Stimulated activated CD4-positive, alpha-beta T cell treated with anti-CD3 and anti-CD28 coated beads, TNF-alpha, amount 100 ng/mL, for 1 hour (primary cell): ENCODE results near the gene C1QL1.

Experiments used
- DNase-seq, 3 donors: peaks; one replicate each; pipeline ENCODE4 v3.0.0-alpha.2; 2020; ENCODE audit warnings: low read depth in 3 of 3, low spot score in 1 of 3

The C1QL1 gene

DNA sequence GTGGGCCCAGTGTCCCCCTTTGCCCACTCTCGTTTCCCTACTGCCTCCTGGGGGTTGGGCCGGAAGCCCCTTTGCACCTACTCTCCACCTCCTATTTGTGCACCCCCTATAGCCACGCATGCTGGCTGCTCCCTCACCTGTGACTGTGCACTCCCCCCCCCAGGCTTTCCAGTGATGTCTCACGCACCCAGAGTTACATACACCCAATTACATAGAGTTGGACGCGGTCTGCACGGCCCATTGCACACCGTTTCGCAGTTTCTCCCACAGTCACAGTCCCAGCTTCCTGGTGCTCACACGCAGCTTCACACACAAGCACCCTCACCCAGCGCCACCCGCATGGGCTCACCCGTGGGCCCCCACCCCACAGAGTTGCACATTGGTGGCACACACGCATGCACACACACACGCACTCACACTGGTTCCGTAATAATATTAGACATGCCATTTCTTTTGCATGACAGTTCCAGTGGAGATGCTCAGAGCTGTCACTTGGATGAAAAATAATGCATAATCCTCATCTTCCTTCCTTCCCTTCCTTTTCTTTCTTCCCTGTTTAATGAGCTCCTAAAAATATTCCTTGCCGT, 21.5 kb upstream of the C1QL1 start:
- DNase-seq = no peak

GRCh38 chr17:44988044-44988942, 20.2 kb upstream of the C1QL1 start:
- no peak for DNase-seq

DNA sequence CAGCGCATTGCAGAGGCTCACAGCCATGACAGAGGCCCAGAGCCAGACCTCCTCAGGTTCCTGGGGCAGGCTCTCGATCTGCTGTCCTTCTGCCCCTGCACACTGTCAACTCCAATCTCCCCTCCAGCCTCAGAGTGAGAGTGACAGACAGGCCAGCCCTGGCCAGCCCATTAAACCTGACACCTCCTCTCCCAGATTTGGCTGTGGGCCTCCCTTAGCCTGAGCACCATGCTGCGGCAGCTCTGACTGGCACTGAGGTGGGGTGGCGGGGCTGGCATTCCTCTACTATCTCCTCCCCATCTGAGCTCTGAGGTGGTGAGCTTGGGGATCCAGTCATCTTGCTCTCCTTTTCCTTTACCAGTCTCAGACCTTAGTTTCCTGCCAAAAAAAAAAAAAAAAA, 15.5 kb upstream of the C1QL1 start:
- no peak for DNase-seq

DNA sequence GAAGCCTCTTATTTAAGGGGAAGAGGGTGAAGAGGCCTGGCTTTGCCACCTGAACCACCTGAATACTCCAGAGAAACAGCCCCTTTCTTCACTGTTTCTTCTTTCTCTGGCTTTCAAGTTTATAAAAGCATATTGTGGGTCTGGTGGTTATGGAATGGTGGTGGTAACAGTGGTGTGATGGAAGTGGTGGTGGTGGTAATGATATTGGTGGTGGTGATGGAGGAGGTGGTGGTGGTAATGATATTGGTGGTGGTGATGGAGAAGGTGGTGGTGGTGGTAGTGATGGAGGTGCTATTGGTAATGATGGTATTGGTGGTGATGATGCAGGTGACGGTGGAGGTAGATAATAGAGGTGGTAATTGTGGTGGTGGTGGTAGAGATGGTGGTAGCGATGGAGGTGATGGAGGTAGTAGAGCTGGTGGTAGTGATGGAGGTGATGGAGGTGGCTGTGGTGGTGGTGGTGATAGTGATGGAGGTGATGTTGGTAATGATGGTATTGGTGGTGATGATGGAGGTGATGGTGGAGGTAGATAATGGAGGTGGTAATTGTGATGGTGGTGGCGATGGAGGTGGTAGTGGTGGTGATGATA, 14.1 kb upstream of the C1QL1 start:
- no peak for DNase-seq

DNA sequence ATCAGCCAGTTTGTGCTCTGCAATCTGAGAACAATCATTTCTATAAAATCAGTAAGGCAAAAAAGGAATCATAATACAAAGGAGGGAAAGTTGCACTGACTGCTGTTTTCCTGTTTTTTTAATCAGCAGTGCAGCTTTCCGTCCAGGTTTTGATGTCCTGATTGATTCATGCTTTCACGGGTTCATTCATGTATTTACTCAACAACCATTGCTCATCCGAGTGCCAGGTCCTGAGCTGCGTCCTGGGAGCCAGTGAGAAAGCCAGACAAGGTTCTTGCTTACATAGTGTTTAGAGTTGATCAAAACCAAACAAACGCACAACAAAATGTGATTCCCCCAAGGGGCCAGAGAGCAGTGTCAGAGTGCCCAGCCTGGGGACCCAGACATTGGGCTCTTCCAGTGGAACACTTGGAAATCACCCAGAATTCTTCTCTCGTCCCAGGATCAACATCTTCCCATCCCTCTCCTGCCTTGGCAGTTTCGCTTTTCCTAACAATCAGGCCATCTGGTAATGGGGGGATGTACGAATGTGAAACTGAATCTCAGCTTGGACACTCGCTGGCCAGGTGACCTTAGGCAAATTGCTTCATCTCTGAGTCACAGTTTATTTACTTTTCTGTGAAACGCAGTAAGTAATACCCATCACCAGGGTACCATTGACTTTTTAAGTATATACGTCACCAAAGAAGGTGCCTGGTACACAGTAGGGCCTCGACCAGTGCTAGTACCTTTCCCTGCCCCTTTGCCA, 13.3 kb upstream of the C1QL1 start:
- DNase-seq = no peak

DNA sequence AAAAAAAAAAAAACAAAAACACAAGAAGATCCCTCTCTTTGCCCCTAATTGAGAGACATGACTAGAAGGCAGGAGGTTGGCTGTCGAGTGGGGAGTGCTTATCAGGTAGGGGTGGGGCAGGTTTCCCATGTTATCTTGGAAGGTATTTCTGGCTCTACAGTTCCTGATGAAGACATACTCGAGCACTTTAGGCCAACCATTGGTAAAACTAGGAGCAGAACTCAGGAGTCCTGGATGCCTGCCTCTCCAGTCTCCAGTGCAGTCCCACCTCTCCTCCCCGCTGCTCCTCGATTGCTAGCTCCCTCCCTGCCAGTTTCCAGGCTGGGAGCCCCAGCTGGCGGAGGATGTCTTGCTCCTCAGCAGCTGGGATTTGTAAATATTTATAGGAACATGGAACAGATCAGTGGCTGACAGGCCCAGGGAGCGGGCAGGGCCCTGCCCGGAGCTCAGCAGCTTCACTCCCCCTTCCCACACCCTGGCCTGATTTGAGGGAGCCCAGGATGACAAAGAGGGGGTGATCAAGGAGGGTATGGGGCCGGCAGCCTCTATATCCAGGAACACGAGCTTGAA, 11.4 kb upstream of the C1QL1 start:
- DNase-seq = no peak

DNA sequence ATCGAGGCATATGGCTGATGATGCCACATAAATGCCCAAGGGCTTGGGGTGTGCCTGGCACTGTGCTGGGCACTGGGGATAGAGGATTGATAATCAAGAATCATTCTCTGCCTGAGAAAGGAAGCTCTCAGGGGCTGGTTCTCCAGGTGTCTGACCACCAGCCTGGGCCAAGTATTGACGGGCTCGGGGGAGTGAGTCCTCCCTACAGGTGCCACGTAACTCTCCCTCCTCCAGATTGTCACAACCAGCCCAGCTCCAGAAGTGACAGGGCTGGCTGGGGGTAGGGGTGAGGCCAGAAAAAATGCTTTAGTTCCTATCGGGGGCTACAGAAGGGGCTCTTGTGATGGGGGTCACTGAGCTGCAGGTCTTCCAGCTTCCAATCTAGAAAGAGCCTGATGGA, 10.7 kb upstream of the C1QL1 start:
- no peak for DNase-seq

- DNase-seq = no peak
These were observed 9.9 kb upstream of the C1QL1 start for GRCh38 chr17:44977814-44978550.

DNA sequence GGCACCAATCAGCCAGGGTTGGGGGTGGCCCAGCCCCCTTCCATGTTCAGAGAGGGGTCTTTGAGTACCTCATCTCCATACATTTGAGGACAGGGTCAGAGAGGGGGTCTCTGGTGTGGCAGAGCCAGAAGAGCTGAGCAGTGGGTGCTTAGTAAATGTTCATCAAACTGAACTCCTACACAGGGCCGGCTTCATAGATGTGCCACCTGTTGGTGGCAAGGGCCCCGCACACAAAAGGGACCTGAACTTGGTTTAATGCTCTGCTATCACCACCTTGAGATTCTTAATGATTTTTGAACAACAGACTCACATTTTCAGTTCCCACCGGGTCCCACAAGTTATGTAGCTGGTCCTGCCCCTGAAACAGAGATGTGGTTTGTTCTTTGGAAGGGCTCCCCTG, 9.0 kb upstream of the C1QL1 start:
- DNase-seq = no peak

GRCh38 chr17:44976206-44976605, 8.1 kb upstream of the C1QL1 start:
- no peak for DNase-seq

GRCh38 chr17:44972953-44973352, 4.8 kb upstream of the C1QL1 start:
- DNase-seq = no peak

- DNase-seq = peak in 1 of 3 donors; percentile 30
These were observed 3.8 kb upstream of the C1QL1 start for GRCh38 chr17:44971776-44972483.

DNA sequence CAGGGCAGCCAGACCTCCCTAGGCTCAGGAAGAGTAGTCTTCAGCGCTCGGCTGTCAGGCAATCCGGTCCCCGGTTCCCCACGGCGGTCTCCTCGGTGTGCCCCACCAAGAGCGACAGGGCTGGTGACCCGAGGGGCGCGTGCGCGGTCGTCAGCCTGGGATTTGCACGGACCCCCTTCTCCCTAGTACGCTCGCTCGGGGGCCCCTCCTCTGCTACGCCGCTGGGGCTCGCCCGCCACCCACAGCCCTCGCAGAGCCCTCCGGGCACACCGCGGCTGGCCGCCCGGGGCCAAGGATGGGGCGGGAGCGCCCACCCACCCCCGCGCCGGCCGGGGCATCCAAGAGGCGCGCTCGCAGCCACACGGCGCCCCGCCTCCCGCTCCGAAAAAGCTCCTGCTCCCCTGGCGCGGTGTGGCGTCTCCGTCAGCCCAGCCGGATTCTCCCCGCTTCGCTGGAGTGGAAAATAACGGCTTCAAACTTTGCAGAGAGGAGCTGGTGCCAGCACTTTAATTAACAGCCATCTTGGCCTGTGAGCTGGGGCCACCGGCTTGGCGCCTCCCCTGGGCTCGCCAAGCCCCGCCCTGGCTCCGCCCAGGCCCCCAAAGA, 2.1 kb upstream of the C1QL1 start:
- DNase-seq = no peak

DNA sequence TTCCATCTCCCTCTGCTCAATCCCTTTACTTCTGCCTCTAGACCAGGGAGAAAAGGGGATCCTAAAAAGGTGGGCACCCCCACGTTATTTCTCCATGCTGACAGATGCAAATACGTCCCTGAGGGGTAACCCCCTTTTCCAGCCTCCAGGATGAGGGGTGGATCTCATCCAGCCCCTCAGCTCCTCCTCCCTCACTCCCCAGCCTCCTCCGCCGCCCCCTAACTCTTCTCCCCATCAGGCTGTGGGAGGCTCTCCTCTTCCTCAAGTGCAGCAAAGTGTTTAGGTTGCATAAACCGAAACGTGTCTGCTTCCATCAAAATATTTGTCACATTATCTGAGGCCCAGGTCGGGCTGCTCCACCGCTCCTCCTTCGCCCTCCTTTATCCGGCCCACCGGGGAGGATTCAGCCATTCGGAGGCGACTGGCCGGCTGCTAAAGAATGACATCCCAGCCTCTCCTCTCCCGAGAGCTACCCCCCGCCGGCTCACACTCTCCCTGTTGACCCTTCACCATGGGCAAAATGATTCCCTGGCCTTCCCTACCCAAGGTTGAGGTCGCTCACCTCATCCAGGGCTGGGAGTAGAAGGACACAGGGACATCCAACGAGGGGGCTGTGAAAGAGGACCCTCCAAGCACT, 1.2 kb upstream of the C1QL1 start:
- DNase-seq = no peak

DNA sequence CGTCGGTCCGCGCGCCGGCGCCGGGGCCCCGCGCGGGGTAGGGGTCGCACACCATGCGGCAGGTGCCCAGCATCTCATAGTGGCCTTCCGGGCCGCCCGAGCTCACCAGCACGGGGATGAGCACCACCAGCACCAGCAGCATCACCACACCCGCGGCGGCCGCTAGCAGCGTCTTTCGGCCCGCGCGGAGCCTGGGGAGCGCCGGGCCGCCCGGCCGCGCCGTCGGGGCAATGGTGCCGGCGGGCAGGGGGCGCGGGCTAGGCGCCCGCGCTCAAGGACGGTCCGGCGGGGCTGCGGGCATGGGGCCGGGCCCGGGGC, 237 bp downstream of the C1QL1 start:
- DNase-seq = no peak

- no peak for DNase-seq
These were observed 837 bp downstream of the C1QL1 start for GRCh38 chr17:44967026-44967906.

- no peak for DNase-seq
These were observed 1.6 kb downstream of the C1QL1 start for GRCh38 chr17:44966348-44967025.
